CD4-positive, alpha-beta T cell treated with Interleukin-4 for 1 hour (primary cell): Measurements from ENCODE around the gene KRTAP5-6.

Experiments used
- DNase-seq, 2 donors: peaks; one replicate each; pipeline ENCODE4 v3.0.0-alpha.2; 2020 to 2022

Gene KRTAP5-6

GRCh38 chr11:1734641-1735081 is 37.7 kb downstream of the KRTAP5-6 start:
- no peak for DNase-seq

GRCh38 chr11:1735271-1735670 is 38.3 kb downstream of the KRTAP5-6 start:
- no peak for DNase-seq

GRCh38 chr11:1736447-1736992 is 39.5 kb downstream of the KRTAP5-6 start:
- no peak for DNase-seq

GRCh38 chr11:1737080-1737757 is 40.2 kb downstream of the KRTAP5-6 start:
- no peak for DNase-seq

- DNase-seq = no peak
Observed at GRCh38 chr11:1738380-1738779, 41.4 kb downstream of the KRTAP5-6 start.

GRCh38 chr11:1739576-1739975 is 42.6 kb downstream of the KRTAP5-6 start:
- no peak for DNase-seq

GRCh38 chr11:1740786-1741530 is 44.0 kb downstream of the KRTAP5-6 start:
- DNase-seq = no peak

GRCh38 chr11:1741741-1742140 is 44.7 kb downstream of the KRTAP5-6 start:
- DNase-seq = no peak

GRCh38 chr11:1742371-1742770 is 45.4 kb downstream of the KRTAP5-6 start:
- no peak for DNase-seq

GRCh38 chr11:1742869-1743584 is 46.0 kb downstream of the KRTAP5-6 start:
- no peak for DNase-seq

GRCh38 chr11:1743585-1744136 is 46.7 kb downstream of the KRTAP5-6 start:
- no peak for DNase-seq

- DNase-seq = no peak
Observed at GRCh38 chr11:1744137-1744886, 47.3 kb downstream of the KRTAP5-6 start.

- no peak for DNase-seq
Observed at GRCh38 chr11:1744891-1745700, 48.1 kb downstream of the KRTAP5-6 start.

GRCh38 chr11:1745701-1746320 is 48.8 kb downstream of the KRTAP5-6 start:
- DNase-seq = no peak

- no peak for DNase-seq
Observed at GRCh38 chr11:1746511-1746931, 49.5 kb downstream of the KRTAP5-6 start.

GRCh38 chr11:1746956-1747752 is 50.2 kb downstream of the KRTAP5-6 start:
- no peak for DNase-seq
